A673 (cell line): ENCODE measurements around the gene POMGNT1.

Experiments used
- CTCF ChIP-seq: fragments of 300-800, 200-600 bp; sonication (generic); conservative IDR thresholded peaks from 2 replicates; pipeline ENCODE4 v1.5.1; 2017; ENCODE audit warnings: low read depth, mild to moderate bottlenecking, antibody characterized with exemption, low read length, moderate library complexity, mixed read lengths
- EZH2 ChIP-seq: fragments of 200-600 bp; sonication (generic); IDR thresholded peaks from 2 replicates; pipeline ENCODE4 v1.6.1; 2017; ENCODE audit warnings: borderline replicate concordance, low read depth, mild to moderate bottlenecking, mixed read lengths, antibody characterized with exemption, low read length; ENCODE audit not compliant: poor library complexity, severe bottlenecking

GRCh38 chr1:46180082-46180616, 18.1 kb downstream of the POMGNT1 start:
- TF ChIP-seq CTCF (no peak), EZH2 (no peak)
